ENCODE data around the gene IGSF11. TPM values are rescaled to one million over a fixed set of nuclear protein-coding genes. Genes with fewer than 3 reads are reported as not detected.

The IGSF11 gene
- polyA plus RNA-seq, 3 donors: not detected

DNA sequence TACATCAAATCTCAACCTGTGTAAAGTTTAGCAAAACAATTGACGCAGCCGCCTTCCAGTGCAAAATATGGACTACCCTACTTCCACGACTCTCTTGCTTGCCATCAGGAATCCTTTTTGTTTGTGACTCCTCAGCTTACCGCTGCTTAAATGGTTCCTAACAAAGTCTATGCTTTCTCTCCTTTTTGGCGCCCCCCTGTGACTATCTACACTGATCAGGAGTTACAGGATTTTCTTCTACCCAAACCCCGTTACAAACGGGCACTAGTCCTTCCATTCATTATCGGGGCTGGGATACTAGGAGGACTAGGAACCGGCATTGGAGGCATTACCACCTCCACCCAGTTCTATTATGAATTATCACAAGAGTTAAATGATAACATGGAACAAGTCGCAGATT, 184.0 kb downstream of the IGSF11 start:
- TF ChIP-seq, protein P1, sequence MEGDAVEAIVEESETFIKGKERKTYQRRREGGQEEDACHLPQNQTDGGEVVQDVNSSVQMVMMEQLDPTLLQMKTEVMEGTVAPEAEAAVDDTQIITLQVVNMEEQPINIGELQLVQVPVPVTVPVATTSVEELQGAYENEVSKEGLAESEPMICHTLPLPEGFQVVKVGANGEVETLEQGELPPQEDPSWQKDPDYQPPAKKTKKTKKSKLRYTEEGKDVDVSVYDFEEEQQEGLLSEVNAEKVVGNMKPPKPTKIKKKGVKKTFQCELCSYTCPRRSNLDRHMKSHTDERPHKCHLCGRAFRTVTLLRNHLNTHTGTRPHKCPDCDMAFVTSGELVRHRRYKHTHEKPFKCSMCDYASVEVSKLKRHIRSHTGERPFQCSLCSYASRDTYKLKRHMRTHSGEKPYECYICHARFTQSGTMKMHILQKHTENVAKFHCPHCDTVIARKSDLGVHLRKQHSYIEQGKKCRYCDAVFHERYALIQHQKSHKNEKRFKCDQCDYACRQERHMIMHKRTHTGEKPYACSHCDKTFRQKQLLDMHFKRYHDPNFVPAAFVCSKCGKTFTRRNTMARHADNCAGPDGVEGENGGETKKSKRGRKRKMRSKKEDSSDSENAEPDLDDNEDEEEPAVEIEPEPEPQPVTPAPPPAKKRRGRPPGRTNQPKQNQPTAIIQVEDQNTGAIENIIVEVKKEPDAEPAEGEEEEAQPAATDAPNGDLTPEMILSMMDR (IDR thresholded peaks at IDR 0.05): no peak
- Histone ChIP-seq H3K4me3 (replicated peaks in 1 of 3; ENCODE audit: low read depth in 2 of 3, low read length in 3 of 3) (no peak overlapping the region), H3K9ac (ENCODE audit: insufficient read depth, low read length, poor library complexity, severe bottlenecking) (no peak overlapping the region), H3K79me2 (ENCODE audit: insufficient read depth, low read length) (no peaks in the 10 kb centered on the region), H3K4me1 (ENCODE audit: control insufficient read depth in 1 of 2, insufficient read depth in 2 of 2, low read length in 2 of 2) (no peaks in the 10 kb centered on the region), H3K27ac (ENCODE audit: low read depth in 1 of 2, low read length in 2 of 2) (no peak overlapping the region), H3K27me3 (ENCODE audit: control insufficient read depth in 2 of 2, insufficient read depth in 2 of 2, low read length in 2 of 2) (no peaks in the 10 kb centered on the region), H3K36me3 (replicated peaks in 1 of 2; ENCODE audit: control insufficient read depth in 1 of 2, insufficient read depth in 2 of 2, low read length in 2 of 2) (no peaks in the 10 kb centered on the region), H3K4me2 (replicated peaks; ENCODE audit: extremely low read depth, low read length, poor library complexity, severe bottlenecking) (no peak overlapping the region), H3K9me3 (replicated peaks in 1 of 2; ENCODE audit: control insufficient read depth in 1 of 2, insufficient read depth in 1 of 2, low read length in 2 of 2) (peaks cover 0 to 10% of the 10 kb centered on the region in 2 donors), H4K20me1 (ENCODE audit: insufficient read depth, low read length) (no peaks in the 10 kb centered on the region), H2AFZ (ENCODE audit: insufficient read depth, low read depth, low read length, poor library complexity, severe bottlenecking) (no peak overlapping the region)
- intact Hi-C loops (cut with micrococcal nuclease): no loop called here
- no peak for DNase-seq
- Mint-ChIP-seq H3K9me3 (peaks cover 4 to 25% (median 22%) of the 10 kb centered on the region in 7 donors), H3K36me3 (no peaks in the 10 kb centered on the region), H3K27me3 (ENCODE audit: low read depth in 3 of 3) (peaks cover 0 to 1% (median 1%) of the 10 kb centered on the region in 3 donors), H3K4me1 (no peaks in the 10 kb centered on the region), H3K4me3 (no peak overlapping the region), H3K27ac (no peak overlapping the region)
- WGBS (ENCODE audit: insufficient coverage): 83% methylated on average over 8 of the region's 10 CpGs

Other genes with a start within 250 kb of the IGSF11 start
- not detected for gene TEX55, start 111.3 kb upstream of the IGSF11 start, polyA plus RNA-seq
- not detected for gene UPK1B, start 138.8 kb upstream of the IGSF11 start, polyA plus RNA-seq
- gene B4GALT4, start 206.0 kb upstream of the IGSF11 start, polyA plus RNA-seq: 1 to 10 TPM; 5.8 to 7.4 (median 5.8) TPM